DMS153 treated with DMSO at 0.1 percent for 48 hours (cell line): ENCODE results near the gene BID.

Source experiments
- DNase-seq: peaks from one replicate; lab custom pipeline; 2025; ENCODE audit not compliant: unreplicated experiment; lab: John Stamatoyannopoulos, UW

The BID gene

DNA sequence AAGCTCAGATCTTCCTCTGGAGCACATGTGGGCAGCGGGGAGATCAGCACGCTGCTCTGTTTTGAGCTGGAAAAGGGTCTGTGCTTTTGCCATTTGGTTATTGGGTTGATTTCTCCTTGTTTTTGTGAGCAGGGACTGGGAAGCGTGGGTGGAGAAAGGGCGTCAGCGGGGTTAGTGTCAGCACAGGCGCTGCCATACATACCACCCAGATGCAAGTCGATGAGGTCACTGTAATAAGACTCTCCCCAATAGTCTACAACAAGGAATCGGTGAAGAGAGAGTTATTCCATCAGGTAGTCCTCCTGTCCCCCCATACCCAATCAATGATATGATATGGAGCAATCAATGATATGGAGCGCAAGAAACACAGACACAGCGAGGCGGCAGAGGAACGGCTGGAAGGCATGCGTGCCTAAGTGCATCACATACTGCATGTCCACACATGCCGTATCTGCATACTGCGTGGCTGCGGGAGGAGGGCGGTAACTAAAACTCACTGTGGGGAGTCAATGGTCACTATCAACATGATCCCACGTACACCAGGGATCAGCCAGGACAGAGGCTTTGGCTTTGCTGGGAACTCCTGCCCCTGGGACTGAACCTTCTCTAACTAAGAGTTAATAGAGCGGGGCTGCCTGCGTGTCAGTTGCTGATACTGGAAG, 29.5 kb upstream of the BID start:
- DNase-seq = no peak

DNA sequence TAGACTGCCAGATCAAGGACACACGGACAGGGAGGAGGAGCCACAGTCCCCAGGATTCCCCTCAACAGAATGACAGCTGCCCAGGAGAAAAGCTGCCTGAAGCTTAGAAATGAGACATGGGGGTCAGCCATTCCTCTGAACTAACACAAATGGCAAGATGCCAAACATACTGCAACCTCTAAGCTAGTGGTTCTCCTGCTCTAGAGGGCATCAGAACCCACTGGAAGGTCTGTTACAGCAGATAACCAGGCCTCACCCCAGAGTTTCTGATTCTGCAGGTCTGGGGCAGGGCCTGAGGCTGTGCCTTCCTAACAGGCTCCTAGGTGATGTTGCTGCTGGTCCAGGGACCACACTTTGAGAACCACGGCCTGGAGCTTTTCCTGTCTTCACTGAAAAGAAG, 28.6 kb upstream of the BID start:
- no peak for DNase-seq

DNA sequence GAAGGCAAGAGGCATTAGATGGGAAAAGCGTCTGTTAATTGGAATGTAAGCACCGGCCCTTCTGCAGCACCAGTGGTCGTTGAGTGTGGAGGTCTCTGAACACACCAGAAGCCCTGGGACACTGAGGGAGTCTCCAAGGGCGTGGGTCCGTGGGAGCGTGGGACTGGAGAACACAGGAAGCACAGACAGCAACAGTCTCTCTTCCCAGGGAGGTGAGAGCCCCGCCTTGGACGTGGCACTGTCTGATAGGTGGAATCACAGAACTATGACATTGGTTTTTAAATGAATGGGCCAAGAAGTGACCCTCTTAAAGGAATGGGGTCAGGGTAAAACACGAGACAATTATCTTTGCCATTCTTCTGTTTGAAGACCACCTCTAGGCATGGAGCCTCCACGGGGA, 28.1 kb upstream of the BID start:
- DNase-seq = no peak

DNA sequence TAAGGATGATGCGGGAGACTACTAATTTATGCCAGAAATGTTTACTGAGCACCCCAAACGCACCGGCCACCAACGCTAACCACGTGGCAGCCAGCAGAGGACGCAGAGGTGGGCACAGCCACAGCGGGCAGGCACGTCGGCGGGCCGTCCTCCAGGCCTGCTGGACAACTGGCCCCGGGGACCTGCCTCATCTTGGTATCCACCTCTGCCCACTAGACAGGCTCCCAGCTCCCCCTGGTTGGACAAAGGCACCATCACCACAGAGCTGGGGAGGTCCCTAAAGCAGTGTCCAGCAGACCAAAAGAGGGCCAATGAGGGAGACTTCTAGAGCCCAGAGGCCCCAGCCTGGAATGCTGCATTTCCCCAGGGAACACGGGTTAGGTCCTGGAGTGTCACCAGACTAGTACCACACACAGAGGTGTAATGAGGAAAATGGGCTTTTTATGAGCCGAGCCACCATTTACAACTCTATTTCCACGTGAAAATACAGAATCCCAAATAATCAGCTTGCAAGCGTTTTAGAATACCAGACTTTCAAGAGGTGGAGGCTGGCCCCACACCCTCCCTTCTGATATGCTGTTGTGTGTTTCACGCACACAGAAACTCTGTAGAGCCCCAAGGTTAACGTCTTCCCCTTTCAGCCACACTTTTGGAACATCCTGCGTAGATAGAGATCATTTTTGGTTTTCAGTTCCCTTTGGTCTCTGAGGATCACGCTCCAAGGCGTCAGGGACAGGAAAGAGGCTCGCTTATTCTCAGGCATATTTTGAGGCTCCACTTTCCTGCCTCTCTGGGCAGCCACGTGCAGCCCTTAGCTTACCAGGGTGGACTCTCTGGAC, 23.7 kb upstream of the BID start:
- no peak for DNase-seq

DNA sequence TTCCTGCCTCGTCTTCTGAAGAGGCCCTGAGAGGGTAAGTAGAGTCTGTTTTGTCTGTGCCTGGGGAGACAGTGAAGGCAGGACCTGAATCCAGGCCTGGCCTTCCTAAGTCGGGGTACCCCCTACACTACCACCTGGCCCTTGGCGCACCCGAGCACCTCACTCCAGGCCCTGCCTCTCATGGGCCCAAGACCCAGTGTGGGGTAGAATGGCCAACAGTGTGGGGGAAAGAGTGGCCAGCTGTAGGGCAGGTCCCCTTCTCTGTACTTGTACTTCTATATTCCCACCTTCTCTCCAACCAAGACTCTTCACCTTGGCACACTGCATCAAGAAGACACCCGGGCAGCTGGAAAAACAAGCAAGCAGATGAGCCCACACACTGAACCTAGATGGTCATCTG, 22.4 kb upstream of the BID start:
- no peak for DNase-seq

DNA sequence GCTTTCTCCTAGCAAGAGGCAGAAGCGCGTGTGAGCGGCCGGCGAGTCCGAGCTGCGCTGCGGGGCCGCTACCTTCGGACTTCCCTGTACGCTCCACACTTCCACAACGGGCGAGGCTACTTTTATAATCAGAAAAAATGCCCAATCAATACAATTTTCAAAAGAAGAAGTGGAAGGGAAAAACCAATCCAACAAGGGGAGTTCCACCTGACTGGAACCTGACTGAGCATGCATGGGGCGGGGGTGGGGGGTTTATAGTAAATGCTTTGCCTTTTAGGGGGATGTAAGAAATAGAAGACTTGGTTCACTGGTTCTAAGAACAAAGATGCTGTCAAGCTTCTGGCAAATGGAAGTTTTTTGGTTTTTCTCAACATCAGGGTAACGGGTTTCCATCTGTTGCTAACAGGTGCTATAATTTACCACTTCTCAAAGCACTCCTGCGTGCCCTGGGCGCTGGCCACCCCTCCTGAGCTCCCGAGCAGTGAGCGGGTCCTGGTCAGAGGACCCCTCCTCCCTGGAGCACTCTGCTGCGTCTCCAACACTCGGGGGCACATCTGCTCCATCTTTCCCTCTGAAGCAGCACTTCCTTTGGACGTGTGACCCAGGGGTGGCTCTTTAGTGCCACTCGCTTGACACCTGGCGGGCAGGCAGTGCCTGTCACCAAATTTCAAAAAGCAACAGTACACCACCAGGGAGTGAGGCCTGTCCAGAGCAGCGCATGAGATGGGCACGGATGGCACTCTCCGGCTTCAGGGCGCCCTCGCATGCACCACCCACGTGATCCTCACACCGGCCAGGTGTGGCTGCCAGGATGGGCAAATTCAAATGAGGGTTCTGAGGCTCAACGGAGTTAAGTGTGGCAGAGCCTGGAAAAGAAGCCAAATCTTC, 21.6 kb upstream of the BID start:
- no peak for DNase-seq

DNA sequence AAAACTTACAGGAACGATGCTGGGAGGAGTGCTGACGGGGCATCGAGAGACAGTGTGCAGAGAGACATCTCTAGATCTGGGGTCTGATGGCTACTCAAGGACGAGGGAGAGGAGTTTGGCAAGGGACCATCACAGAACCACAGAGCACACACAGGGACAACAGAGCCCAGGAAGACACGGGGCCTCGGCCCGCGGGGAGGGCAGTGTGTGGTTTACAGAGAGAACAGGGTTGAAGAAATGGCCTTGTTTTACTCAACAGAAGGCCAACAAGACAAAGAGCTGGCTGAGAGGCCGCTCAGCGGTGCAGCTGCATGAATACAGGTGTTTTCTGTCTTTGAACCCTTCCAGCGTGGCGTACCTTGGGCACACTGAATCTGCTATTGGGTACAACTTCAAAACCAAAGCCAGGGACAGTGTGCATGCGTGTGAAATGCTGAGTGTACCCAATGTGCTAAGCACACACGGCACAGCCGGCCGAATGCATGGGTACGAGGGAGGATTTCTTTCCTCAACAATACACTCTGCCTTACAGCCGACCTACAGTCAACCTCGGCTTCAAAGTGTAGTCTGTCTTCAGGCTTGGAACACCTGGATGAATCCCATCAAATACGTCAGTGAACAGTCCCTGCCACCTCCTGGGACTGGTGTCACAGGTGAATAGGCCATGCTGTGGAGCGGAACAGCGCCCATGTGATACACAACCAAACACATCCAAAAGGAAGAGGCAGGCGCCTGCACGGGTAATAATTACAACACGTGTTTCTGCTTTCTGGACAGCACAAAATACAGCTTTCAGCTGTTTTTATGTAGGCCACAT, 20.7 kb upstream of the BID start:
- no peak for DNase-seq

DNA sequence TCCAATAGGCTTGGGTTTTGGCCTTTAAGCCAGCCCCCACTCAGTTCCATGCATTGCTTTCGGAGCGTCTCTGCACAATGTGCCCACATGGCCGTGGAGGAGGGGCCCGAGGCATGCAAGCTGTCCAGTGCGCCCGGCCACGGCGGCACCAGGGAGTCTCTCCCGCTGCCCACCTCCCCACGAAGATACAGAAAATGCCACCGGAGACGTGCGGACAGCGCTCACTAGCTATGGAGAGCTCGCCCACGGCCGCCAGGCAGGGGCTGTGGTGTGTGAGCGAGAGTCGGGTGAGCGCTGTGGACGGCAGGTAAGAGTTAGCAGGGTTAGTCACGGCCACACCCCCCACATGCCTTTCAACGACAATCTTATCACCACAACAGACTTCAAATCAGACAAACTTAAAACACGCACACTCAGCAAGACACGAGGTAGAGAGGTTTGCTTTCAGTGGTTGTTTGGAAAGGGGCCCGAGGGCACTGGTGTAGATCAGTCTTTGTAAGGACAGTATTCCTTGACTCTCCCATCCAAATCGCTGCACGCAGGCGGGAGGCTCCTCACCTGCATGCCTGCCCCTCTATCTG, 18.7 kb upstream of the BID start:
- no peak for DNase-seq

DNA sequence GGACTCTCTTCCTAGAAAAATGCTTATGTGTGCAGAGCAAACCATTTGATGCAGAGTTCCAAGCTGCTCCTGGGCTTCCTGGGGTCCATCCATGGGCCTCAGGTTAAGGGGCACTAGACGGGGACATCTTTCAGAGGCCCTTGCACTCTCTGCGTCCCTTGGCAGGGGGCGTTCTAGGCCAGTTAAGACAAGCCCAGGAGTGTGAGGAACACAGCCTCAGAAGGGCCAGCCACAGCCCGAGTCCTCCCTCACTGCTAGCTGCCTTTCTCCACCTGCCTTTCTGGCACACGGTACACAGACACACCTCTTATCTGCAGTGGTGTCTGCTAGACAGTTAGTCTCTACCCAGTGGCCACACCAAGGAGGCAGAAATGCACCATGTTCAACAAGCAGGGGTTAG, 18.0 kb upstream of the BID start:
- DNase-seq = no peak

DNA sequence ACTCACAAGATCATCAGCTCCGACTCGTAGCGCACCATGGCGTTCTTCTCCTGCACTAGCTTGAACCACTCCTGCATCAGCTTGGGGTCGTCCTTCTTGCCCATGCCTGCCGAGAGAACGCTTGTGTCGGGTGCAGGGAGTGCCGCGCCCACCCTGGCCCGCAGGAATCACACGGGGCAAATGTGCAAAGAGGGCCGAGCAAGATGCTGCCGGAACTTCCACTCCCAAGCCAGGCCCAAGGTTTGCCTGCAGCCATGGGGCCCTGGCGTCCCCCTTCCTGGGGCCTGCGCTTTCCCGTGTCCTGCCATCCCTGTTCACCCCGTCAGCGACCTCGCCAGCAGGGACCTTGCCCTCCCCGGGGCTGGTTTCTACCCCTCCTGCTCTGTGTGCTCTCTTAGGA, 16.9 kb upstream of the BID start:
- no peak for DNase-seq

DNA sequence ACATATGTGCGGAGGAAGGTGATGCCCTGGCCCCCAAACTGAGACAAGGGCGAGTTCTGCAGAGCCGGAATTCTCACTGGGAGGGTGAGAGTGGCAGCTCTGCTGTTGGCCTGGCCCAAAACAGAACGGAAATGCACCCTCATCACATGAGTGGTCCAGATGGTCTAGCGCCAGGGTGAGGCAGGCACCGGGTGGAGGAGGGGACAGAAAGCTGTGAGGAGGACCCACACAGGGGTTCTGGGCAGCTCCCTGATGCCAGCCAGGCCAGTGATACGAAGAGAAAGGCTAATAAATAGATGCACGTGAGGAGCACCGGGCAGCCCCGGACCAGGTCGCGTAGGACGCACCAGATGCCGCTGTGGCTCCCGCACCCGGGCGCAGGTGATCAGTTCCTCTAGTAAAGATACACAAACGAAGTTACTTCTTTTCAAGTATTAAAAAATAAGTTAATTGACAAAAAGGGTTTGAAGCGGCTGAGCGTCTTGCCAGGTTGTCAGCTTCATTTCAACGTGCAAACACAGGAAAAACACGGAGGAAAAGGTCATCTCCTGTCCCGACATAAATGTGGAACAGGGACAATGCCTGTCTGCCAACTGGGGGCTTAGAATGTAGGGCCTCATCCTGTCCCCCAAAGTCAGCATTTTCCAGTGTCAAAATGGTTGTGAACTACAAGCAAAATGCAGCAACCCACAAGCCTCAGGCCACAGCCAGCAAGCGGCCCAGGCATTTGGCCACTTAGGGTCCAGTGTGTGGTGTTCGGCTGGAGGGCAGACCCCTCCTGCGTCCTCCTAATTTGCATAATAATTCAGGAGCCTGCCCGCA, 15.3 kb upstream of the BID start:
- no peak for DNase-seq

DNA sequence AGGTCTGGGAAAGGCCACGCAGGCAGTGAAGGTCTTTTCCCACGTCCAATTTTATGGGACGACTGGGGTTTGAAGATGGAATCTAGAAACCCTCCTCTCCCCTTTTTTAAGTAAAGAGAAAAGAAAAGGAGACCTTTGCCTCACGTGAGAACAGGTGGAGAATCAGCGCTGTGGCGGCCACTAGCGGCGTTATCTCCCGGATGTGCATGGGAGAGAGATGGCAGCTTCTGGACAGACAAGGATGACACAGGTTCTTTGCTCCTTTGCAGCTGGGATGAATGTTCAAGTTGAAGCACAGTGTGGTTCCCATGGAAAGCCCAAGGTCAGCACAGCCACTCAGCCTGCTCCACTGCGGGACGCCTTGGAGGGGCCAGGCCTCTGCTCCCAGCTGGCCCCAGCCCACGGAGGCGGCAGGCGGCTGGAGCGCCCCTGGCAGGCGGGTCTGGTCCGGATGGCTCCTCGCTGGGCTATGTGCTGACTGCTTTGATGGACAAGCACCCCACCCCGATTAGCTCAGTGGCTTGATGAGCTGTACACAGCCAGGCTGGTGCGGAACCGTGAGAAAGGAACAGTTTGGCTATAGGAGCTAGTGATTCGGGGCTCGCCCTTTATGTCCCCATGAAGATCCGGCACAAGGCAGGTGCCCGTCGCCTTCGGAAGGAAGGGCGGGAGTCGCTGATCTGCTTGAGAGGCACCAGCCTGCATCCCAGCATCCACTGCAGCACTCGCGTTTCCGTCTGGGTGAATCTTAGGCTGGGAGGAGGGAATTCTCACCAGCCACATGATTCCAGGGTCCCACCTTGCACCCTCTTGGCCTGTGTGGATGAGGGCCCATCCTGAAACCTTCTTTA, 14.5 kb upstream of the BID start:
- no peak for DNase-seq

DNA sequence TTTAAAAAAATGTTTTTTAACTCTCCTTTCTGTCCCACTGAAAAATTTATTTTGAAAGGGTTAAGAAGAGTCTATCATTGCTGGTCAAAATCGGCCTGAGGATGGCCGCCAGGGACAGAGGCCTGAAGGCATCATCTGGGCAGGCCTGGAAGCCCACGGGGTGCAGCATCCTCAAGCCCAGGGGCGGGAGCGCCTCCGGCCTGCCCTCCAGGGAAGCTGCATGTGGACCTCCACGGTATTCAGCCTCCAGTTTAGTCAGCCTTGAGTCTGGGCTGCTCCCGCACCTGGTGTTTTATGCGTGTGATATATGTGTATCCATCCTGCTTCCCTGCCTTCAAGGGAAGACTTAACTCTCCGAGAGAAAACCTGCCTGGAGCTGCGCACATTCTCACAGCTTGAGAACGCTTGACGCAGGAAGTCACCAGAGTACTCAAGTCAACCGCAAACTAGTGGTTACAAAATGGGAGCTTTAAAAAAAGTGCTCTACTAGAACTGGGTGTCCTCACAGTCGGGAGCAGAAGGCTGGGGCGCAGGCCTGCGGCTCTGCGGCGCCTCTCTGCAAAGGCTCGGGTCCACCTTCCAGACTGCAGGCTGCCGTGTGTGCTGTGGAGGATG, 13.6 kb upstream of the BID start:
- DNase-seq = no peak

DNA sequence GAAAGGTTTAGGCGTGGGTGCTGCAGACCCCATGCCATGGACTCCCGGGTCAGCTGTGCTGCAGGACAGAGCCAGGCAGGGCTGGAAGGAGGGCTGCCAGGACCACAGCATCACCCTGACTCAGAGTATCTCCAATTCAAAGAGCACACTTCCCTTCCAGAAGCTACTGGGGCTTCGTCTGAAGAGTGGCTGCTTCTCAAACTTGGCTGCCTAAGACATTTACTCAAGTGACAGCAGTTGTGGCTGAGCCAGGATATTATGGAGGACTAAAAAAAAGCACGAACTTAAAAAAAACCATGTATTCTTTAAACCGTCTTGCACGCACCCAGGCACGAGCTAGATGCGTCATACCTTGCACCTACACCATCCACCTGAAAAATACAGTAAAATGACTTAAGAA, 13.0 kb upstream of the BID start:
- DNase-seq = no peak

DNA sequence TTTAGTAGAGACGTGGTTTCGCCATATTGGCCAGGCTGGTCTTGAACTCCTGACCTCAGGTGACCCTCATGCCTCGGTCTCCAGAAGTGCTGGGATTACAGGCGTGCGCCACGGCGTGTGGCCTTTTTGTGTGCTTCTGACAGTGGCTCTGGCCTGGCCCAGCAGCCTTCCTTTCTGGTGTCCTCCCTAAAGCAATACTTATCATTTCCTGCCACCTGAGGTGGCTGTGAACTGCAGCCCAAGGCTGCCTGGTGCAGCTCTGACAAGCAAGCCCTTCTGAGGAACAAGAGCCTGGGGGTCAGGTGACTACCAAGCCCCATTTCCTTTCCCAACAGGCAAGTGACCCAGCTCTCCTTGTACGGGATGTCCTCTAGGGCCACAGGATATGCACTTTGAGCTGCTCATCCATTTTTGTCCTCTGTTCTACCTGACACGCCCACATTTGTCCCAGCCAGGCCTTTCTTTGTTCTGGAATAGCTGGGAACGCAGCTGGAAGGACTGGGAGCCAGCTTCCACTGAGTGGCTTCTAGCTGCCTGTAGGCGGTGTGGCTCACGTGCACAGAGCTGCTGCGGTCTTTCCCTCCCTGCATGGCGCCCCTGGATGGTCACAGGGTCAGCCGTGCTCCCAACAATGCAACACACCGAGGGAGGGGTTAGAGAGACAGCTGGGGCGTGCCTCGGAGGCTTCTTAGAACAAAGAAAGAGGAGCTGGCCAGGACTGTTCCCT, 12.3 kb upstream of the BID start:
- no peak for DNase-seq

DNA sequence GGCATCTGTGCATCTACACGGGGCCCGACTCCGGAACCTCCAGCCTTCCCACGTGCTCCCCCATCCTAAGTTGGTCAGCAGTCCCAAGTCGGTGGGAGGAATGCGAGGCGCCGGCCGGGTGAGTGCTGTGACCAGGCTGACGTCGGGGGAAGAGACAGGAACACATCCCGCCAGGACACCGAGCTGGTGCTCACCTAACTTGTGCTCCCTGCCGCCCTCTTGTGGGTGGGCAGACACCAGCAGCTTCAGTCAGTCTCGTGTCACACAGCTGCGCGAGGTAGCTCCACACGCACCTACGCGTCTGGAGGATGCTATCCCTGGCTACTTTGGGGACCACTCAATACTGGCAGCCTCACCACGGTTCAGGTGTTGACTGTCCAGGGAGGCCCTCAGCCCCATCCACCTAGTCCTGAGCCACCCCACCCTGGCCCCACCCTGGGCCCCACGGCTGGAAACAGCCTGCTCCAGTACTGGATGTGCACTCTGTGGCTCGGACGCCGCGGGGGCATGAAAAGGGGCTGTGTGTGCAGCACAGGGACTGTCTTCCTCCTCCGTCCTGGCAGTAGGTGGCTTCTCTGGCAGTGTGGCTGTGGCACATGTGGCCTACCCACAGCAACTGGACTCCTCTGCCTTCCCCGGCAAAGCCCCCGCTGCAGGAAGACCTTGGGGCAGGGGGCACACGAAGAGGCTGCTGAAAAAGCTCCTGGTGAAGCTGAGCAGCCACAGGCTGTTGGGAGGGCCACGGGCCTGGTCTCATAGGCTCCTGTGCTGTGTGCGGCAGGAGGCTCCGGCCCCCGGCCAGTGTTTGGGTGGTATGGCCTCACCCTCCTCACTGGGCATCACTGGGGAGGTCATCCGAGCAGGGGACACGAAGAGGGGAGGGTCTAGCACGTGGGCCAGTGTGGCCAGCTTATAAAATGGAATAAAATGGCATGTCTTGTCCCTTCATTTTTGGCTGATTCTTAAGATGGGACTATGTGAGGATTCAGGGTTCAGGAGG, 11.2 kb upstream of the BID start:
- no peak for DNase-seq

DNA sequence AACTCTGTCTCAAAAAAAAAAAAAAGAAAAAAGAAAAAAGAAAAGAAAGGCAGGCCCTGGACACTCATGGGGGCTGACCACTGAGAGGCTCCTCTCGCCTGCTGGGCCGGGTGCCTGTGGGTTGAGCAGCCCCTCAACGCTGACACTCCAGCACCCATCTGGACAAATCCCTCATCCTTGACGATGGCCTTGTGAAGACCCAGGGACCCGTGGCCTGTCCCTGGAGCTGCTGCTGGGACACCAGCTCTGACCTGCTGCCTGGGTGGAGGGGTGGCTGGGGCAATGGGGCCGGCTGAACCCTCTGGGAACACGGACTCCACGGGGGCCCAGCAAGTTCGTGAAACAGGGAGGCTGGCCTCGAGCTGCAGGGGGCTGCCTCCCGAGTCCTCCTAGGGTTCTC, 10.5 kb upstream of the BID start:
- DNase-seq = no peak
